ENCODE data around the gene PLCH1.

PLCH1 gene

GRCh38 chr3:155664925-155665695, 79.8 kb downstream of the PLCH1 start:
- ChIA-PET CTCF (interaction anchor here (0.5 kb wide), 1 partner anchor 1475 kb away, joined by 3 read pairs; no protein-coding TSS in a partner anchor), POLR2A (no interaction called here)
- Histone ChIP-seq H3K9me3 (ENCODE audit: control insufficient read depth, insufficient read depth, low read depth, low read length) (no peaks in the 10 kb centered on the region), H3K4me1 (ENCODE audit: control insufficient read depth, insufficient read depth, low read length) (peaks cover 4% of the 10 kb centered on the region; the same call in 1 of the 2 replicates), H3K27ac (ENCODE audit: extremely low read depth, low read depth, low read length) (no peak overlapping the region), H3K36me3 (ENCODE audit: control insufficient read depth in 2 of 2, insufficient read depth in 1 of 2, low read length in 2 of 2) (no peaks in the 10 kb centered on the region), H3K4me3 (ENCODE audit: low read depth, low read length) (no peak overlapping the region)
- TF ChIP-seq GLIS1 (tag by site-specific recombination; IDR thresholded peaks at IDR 0.05) (0 out of 2 replicates have a peak, but pooled peaks have one; percentile 8), ZNF580 (tag by site-specific recombination; IDR thresholded peaks at IDR 0.05) (peak; percentile 51; the same call in 1 of the 2 replicates), ZNF555 (tag by site-specific recombination; conservative IDR thresholded peaks at IDR 0.05) (no peak), ZNF660 (tag by site-specific recombination; IDR thresholded peaks at IDR 0.05) (peak; percentile 46; the same call in 1 of the 2 replicates), ZNF76 (tag by site-specific recombination; IDR thresholded peaks at IDR 0.05; ENCODE audit: borderline replicate concordance, low read depth) (no peak), ZIC2 (tag by site-specific recombination; IDR thresholded peaks at IDR 0.05) (no peak), ZNF692 (tag by site-specific recombination; IDR thresholded peaks at IDR 0.05) (peak; percentile 64; the same call in 1 of the 2 replicates), OVOL3 (tag by site-specific recombination; IDR thresholded peaks at IDR 0.05) (no peak)

GRCh38 chr3:155663467-155664212, 81.2 kb downstream of the PLCH1 start:
- H3K36me3 ChIP-seq (ENCODE audit: control insufficient read depth in 2 of 2, insufficient read depth in 1 of 2, low read length in 2 of 2), result no peaks in the 10 kb centered on the region
- POLR2A ChIA-PET, result no interaction called here
- CTCF ChIA-PET, result no interaction called here
- no peaks in the 10 kb centered on the region for H3K9me3 ChIP-seq (ENCODE audit: control insufficient read depth, insufficient read depth, low read depth, low read length)
- H3K4me1 ChIP-seq (ENCODE audit: control insufficient read depth, insufficient read depth, low read length), result peaks cover 4% of the 10 kb centered on the region; the same call in 1 of the 2 replicates
- H3K27ac ChIP-seq (ENCODE audit: extremely low read depth, low read depth, low read length), result no peak overlapping the region
- H3K4me3 ChIP-seq (ENCODE audit: low read depth, low read length), result no peak overlapping the region
- TF ChIP-seq SP7 (tag by site-specific recombination; IDR thresholded peaks at IDR 0.05) (no peak), ZSCAN18 (tag by site-specific recombination; IDR thresholded peaks at IDR 0.05) (no peak), FEZF1 (tag by site-specific recombination; IDR thresholded peaks at IDR 0.05) (no peak), ZNF544 (tag by site-specific recombination; IDR thresholded peaks at IDR 0.05) (no peak), ZNF510 (tag by site-specific recombination; IDR thresholded peaks at IDR 0.05; ENCODE audit: insufficient replicate concordance) (no peak), HIC1 (tag by site-specific recombination; IDR thresholded peaks at IDR 0.05) (no peak), ZNF473 (tag by site-specific recombination; IDR thresholded peaks at IDR 0.05) (no peak), ZNF596 (tag by site-specific recombination; IDR thresholded peaks at IDR 0.05) (no peak), ZNF404 (tag by site-specific recombination; IDR thresholded peaks at IDR 0.05) (no peak), ZNF660 (tag by site-specific recombination; IDR thresholded peaks at IDR 0.05) (no peak), ZNF560 (tag by site-specific recombination; IDR thresholded peaks at IDR 0.05; ENCODE audit: borderline replicate concordance) (no peak), ZNF280C (tag by site-specific recombination; IDR thresholded peaks at IDR 0.05) (no peak), ZNF155 (tag by site-specific recombination; IDR thresholded peaks at IDR 0.05) (no peak), ZBTB48 (tag by site-specific recombination; IDR thresholded peaks at IDR 0.05) (no peak), OVOL3 (tag by site-specific recombination; IDR thresholded peaks at IDR 0.05) (no peak), PRDM6 (tag by site-specific recombination; IDR thresholded peaks at IDR 0.05) (no peak), TRIM28 (IDR thresholded peaks at IDR 0.05; ENCODE audit: borderline replicate concordance, low read length) (no peak)
